ENCODE results near the gene ARF5.
"Not testable (repeated sequence)": the region's sequence is repeated elsewhere in the genome, so short reads cannot be mapped to it uniquely, and the experiment has no call there.

The ARF5 gene

GRCh38 chr7:127588019-127588696, at the start of gene ARF5:
Gene ARF5, plus strand, starts transcription at chr7:127588411. Its CDS starts 88 bp downstream, at chr7:127588499.
- peak; percentile 69 for DNase-seq

GRCh38 chr7:127539116-127539515, 49.1 kb upstream of the ARF5 start:
- no peak for DNase-seq

- DNase-seq: not testable (repeated sequence)
Observed at GRCh38 chr7:127540461-127540860, 47.8 kb upstream of the ARF5 start.

- no peak for DNase-seq
Observed at GRCh38 chr7:127541548-127541947, 46.7 kb upstream of the ARF5 start.

GRCh38 chr7:127546313-127546712, 41.9 kb upstream of the ARF5 start:
- no peak for DNase-seq

- DNase-seq: no peak
Observed at GRCh38 chr7:127550247-127550646, 38.0 kb upstream of the ARF5 start.

- no peak for DNase-seq
Observed at GRCh38 chr7:127551941-127552340, 36.3 kb upstream of the ARF5 start.

GRCh38 chr7:127556404-127556803, 31.8 kb upstream of the ARF5 start:
- no peak for DNase-seq

GRCh38 chr7:127557803-127558202, 30.4 kb upstream of the ARF5 start:
- no peak for DNase-seq

- DNase-seq: no peak
Observed at GRCh38 chr7:127566242-127566641, 22.0 kb upstream of the ARF5 start.

GRCh38 chr7:127568034-127568433, 20.2 kb upstream of the ARF5 start:
- not testable (repeated sequence) for DNase-seq

- no peak for DNase-seq
Observed at GRCh38 chr7:127571741-127572505, 16.3 kb upstream of the ARF5 start.

GRCh38 chr7:127578036-127578684, 10.1 kb upstream of the ARF5 start:
- DNase-seq: peak; percentile 24

GRCh38 chr7:127578711-127579275, 9.4 kb upstream of the ARF5 start:
- DNase-seq: no peak

- no peak for DNase-seq
Observed at GRCh38 chr7:127580612-127581011, 7.6 kb upstream of the ARF5 start.

GRCh38 chr7:127581716-127582115, 6.5 kb upstream of the ARF5 start:
- DNase-seq: no peak

- DNase-seq: no peak
Observed at GRCh38 chr7:127582361-127582760, 5.8 kb upstream of the ARF5 start.

- DNase-seq: no peak
Observed at GRCh38 chr7:127584648-127585043, 3.6 kb upstream of the ARF5 start.

GRCh38 chr7:127585044-127585953, 2.9 kb upstream of the ARF5 start, which contains the start of gene GCC1:
Gene GCC1, minus strand, starts transcription at chr7:127585596. Its CDS starts 414 bp downstream, at chr7:127585182.
- DNase-seq: peak; percentile 78

- DNase-seq: no peak
Observed at GRCh38 chr7:127586346-127586745, 1.9 kb upstream of the ARF5 start.

- DNase-seq: no peak
Observed at GRCh38 chr7:127587663-127588018, 570 bp upstream of the ARF5 start.

GRCh38 chr7:127588697-127589482, 679 bp downstream of the ARF5 start:
- DNase-seq: peak; percentile 60
